IPS DF 19.7 (cell line): Measurements from ENCODE around the gene AK3.

Source experiments
- DNase-seq: peaks from one replicate; pipeline ENCODE4 v3.0.0-alpha.2; 2013; ENCODE audit warnings: low read depth, low spot score

The AK3 gene

DNA sequence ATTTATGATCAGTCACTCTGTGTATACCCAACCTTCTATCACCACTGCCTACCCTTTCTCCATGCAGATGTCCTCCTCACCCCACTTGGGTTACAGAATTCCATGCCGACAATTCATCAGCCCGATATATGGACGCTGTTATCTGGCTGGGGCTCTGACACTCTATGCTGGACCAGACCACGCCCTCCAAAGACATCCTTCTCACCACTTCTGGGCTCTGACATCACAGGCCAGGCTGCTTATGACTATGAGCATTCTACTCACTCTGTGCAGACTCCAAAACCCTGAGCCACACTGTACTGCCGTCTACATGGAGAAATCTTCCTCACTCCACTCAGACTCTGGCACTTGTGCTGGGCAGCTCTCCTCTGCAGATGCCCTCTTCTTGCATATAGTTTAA lies 7.6 kb upstream of the AK3 start:
- DNase-seq: no peak

DNA sequence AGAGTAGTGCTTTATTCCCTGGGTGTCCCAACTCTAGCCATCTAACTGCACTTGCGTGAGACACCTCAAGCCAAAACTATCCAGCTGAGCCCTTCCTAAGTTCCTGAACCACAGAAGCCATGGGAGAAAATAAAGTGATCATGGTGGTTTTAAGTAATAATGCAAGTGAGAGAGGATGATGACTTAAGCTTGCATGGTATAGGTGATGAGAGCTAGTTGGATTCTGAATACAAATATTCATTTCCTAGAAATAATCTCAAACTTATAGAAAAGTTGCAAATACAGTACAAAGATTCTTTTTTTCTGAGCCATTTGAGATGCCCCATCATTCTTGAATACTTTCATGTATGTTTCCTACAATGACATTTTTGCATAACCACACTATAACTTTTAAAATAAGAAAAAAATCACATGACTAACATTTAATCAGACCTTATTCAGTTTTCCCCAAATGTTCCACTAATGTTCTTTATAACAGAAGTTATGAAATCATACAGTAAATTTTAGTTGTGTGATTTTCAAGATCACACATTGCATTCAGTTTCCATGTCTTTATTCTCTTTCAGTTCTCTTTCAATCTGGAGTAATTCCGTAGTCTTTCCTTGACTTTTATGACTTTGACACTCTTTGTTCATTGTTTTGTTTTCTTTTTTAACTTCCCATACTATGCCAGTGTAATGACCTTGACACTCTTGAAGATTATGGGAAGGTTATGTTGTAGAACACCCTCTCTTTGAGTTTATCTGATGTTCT lies 5.5 kb upstream of the AK3 start:
- DNase-seq: no peak

DNA sequence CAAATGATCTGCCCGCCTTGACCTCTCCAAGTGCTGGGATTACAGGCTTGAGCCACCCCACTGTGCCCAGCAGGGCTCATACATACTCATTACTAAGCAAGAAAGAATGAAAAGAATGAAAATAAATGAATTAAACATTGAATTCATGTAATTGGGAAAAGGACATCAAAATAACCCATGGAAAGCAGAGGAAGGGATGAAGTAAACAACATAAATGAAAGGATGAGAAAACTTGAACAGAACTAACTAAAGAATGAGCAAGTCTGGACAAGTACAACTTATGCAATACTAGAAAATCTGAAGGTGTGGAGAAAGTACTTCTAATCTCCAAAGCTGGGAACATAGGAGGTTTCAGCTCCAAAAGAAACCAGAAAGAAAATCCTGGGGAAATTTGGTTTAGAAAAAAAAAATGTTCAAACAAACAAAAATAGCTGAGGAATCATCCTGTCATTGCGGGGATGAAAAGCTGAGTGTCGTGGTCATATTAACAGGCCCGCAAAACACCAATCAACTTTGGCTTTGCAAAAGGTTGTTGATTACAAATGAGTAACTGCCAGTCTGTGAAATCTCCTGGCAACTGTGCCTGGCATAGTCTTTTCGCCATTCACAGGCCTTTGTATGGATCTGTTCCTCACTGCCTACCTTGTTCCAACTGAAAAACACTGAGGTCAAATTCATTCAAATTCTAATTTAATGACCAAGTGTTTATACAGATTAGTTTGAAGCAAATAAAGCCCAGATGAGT lies 2.3 kb upstream of the AK3 start:
- DNase-seq: no peak

DNA sequence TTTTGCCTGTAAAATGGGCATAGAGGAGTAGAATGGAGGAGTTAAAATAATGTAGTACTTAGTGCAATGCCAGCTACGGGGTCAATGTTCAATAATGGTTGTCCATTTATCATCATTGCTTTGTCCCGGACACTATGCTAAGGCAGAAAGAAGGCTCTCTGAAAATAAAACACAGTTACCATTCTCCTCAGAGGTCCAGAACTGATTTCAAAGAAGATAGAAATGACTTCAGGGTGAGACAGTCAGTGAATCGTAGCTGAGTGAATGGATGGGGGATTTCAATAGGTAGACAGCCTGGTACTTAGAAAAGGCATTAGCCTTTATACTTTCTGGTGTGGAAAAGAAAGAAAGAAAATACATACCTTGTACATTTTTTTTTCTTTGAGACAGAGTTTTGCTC lies 1.2 kb upstream of the AK3 start:
- no peak for DNase-seq

DNA sequence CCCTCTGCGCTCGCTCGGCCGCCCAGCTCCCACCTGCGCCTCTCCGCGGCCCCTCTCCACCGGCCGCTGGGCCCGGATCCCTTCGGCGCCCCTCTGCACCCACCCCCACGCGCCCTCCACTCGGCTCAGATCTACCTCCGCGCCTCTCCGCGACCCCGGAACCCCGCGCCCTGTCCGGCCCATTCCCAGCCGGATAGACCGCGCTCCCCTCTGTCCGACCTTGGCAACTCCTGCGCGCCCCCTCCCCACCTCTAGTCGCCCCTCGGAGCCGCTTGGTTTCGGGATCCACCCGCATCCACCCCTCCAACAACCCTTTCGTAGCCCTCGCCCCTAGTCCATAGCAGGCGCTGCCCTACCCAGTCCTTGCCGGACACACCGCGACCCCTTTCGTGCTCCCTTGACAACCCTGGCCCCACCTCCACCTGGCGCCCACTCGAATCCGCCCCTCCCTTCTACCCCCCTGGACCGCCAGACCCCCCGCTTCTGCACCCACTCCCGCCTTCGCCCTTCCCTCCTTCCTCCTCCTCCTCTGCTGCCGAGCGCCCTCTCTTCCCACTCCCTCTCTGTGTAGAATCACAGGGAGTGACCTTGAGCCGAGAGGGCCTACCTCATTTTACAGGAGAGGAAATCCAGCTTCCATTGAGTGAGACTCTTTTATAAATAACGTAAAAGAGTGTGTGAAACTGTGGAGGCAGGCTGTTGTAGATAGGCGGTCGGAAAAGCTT lies 525 bp upstream of the AK3 start:
- DNase-seq: no peak

DNA sequence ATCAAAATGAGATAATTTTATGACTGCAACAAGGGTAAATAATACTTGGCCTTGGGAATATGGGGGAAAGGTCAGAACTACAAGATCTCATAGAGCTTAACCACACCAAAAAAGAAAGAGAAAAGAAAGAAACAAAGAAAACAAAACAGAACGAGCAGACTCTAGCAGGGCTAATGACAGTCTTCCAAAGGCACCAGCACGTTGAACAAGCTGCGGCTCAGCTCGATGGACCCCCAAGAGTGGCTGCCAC lies 689 bp downstream of the AK3 start:
- DNase-seq: no peak

DNA sequence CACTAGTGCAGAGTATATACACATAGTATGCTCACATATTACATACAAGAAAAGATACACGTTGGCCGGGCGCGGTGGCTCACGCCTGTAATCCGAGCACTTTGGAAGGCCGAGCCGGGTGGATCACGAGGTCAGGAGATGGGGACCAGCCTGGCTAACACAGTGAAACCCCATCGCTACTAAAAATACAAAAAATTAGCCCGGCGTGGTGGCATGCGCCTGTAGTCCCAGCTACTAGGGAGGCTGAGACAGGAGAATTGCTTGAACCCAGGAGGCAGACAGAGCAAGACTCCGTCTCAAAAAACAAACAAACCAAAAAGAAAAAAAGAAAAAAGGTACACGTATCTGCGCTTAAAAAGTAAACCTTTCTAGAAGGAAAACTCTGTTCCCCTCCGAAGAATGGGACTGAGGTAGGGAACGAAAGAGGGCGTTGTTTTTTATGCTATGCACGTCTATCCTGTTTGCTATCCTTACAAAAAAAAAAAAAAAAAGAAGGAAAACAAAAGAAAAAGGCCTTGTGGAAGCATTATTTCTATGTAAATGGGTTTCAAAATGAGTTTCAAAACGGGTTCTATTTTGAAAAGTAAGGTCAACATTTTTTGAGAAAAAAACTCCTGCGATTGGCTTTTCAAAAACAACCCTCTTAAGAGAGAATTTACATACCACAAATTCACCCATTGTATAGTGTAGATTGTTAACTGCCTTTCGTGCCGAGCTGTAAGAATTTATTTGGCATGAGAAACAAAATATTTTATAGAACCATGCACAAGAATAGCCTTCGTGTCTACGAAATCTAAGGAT lies 1.2 kb downstream of the AK3 start:
- DNase-seq: no peak

DNA sequence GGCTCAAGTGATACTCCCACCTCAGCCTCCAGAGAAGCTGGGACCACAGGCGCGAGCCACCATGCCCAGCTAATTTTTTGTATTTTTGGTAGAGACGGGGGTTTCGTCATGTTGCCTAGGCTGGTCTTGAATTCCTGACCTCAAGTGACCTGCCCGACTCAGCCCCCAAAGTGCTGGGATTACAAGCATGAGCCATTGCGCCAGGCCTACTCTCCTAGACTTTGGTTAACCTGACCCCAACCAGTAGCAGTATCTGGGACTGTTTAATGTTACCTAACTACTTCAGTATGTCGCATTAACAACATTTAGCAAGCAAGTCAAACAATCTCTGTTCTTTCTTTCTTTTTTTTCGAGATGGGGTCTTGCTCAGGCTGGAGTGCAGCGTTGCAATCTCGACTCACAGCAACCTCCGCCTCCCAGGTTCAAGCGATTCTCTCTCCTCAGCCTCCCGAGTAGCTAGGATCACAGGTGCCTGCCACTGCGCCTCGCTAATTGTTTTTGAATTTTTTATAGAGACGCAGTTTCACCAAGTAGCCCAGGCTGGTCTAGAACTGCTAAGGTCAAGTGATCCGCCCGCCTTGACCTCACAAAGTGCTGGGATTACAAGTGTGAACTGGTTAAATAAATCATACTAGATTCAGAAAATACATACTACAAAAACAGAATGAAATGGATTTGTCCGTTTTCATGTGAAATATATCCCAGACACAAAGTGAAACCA lies 2.0 kb downstream of the AK3 start:
- DNase-seq: no peak

DNA sequence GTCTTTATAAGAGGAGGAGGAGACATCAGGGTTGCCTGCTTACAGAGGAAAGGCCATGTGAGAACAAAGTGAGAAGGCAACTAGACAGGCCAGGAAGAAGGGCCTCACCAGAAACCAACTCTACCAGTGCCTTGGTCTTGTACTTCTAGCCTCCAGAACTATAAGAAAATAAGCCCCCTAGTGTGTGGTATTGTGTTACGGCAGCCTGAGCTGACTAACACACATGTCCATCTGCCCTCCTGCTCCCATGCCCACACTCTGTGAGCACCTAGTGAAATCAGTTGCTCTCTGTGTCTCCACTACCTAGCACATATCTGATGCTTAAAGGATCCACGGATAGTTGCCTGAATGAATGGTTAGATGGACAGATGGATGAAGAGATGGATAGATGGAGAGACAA lies 6.9 kb downstream of the AK3 start:
- no peak for DNase-seq

DNA sequence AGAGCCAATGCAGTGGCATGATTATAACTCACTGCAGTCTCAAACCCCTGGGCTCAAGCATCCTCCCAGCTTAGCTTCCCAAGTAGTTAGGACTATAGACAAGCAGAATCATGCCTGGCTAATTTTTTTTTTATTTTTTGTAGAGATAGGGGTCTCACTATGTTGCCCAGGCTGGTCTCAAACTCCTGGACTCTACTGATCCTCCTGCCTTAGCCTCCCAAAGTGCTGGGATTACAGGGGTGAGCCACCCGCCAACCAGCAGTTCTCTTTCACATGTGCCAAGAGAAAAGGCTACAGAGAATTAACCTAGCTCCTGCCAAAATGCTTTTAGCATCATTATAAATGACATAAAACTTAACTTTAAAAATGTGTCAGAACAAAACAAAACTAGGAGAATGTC lies 8.1 kb downstream of the AK3 start:
- no peak for DNase-seq

DNA sequence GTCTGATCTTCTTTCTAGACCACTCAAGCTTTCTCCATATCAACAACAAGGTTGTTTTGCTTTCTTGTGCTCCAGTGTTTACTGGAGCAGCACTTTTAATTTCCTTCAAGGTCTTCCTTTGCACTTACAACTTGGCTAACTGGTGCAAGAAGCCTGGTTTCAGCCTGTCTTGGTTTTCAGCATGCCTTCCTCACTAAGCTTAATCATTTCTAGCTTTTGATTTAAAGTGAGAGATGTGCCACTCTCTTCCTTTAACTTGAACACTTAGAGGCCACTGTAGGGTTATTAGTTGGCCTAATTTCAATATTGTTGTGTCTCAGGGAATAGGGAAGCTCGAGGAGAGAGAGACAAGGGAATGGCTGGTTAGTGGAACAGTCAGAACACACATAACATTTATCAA lies 13.4 kb downstream of the AK3 start:
- DNase-seq: no peak

DNA sequence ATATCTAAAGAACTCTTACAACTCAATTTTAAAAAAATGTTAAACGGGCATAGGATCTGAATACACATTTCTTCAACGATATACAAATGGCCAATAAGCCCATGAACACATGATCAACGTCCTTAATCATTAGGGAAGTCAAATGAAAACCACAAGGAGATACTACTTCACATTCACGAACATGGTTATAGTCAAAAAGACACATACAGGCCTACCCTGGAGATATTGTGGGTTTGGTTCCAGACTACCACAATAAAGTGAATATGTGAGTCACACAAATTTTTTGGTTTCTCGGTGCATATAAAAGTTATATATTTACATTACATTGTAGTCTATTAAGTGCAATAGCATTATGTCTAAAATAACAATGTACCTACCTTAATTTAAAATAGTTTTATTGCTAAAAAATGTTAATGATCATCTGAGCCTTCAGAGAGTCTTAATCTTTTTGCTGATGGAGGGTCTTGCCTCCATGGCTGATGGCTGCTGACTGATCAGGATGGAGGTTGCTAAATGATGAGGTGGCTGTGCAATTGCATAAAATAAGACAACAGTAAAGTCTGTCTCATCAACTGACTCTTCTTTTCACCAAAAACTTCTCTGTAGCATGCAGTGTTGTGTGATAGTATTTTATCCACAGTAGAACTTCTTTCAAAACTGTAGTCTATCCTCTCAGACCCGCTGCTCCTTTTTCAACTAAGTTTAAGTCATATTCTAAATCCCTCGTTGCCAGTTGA lies 15.1 kb downstream of the AK3 start:
- no peak for DNase-seq

DNA sequence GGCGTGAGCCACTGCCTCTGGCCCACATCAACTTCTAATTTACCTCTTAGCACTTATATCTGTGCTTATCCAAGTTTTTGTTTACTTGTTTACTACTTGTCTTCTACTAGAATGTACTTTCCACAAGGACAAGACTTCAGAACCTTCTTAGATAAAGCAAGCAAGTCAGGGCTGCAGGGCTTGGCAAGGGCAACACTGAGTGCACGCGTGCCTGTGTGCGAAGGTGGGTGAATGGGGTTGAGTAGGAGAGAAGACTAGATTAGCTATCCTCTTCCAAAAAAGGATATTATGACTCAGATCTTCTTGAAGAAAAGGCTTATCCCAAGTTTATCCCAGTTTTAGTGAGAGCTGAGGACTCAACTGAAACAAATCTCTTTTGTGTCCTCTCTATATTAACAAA lies 19.3 kb downstream of the AK3 start:
- DNase-seq: no peak

DNA sequence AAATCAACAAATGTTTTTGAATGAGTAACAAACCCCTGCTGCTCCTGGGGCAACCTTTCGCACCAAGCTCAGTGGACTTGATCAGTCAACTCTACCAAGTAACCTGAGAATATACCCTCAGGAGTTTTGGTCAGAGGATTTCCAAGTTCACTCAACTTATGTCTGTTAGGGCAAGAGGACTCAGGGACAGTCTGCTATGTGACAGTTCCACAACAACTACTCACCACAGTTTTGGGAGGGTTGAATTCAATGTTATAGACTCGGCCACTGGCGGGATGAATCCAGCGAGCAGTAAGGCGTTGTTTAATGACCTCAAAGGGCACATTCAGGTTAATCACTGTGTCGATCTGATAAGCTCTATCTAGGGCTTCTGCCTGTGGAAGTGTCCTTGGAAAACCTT lies 22.1 kb downstream of the AK3 start:
- no peak for DNase-seq

DNA sequence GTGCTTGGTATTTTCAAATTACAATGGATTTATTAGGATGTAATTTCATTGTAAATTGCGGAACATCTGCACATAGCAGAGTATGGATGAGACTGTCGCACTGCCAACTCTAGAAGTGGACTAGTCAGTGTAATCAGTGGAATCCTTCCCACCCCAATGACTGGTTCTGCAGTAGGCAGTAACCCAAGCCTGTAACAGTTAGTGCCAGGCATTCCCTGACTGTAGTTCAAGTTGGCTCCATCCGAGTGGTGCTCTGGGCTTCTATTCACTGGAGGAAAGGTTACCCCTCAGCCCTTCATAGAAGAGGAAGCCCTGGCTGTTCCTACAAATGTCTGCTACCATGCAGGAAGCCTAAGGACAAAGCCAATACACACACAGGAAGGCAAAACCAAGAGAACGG lies 23.2 kb downstream of the AK3 start:
- DNase-seq: no peak

DNA sequence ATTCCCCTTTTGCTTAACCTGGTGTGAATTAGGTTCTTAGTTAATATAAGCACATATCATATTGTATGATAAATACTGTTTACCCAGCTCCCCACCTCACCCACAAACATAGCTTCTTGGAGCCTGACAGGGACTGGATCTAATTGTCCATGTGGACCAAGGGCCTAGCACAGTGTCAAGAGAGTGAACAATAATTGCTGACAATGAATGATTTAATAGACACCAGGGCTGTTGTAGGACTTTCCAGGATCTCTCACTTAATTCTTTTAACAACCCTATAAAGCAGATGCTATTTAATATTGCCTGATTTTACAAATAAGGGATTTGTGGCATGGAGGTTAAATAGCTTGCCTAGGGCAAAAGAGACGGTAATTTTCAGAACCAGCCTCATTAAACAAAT lies 24.8 kb downstream of the AK3 start:
- DNase-seq: no peak

DNA sequence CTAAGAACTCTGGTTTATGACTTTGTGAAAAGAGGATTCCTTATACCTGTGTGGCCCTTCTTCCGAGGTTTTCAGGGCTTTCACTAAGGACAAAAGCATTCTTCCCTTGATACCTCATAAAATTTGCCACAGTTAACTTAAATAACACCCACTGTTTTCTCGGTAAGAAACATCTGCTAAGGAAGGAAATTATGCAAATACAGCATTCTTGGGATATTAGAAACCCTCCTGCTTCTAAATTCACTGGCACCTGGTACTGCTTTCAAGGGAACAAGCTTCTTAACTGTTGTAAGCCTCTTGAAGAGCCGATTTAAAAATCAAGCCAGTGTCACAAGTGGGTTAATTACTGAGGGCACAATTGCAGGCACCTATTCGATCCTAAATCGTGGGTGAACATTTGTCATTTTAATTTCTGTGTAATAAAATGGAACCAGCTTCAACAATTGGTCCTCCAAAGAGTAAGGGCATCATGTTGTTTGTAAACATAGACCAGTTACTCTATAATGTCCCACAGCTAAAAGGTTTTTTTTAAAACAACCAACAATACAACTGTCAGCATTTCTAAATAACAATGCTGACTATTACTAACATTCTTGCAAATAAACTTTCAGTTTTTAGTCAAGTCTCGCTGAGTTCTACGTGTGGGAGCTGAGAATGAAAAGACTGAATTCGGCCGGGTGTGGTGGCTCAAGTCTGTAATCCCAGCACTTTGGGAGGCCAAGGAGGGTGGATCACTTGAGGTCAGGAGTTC lies 26.6 kb downstream of the AK3 start:
- no peak for DNase-seq

DNA sequence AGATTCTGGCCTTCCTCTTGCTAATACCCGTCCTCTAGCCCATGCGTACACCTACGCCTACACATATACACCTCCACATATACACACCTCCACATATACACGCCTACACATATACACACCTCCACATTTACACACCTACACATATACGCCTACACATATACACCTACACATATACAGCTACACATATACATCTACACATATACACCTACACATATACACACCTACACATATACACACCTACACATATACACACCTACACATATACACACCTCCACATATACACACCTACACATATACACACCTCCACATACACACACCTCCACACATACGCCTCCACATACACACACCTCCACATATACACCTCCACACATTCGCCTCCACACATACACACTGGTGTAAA lies 27.2 kb downstream of the AK3 start:
- DNase-seq: no peak

DNA sequence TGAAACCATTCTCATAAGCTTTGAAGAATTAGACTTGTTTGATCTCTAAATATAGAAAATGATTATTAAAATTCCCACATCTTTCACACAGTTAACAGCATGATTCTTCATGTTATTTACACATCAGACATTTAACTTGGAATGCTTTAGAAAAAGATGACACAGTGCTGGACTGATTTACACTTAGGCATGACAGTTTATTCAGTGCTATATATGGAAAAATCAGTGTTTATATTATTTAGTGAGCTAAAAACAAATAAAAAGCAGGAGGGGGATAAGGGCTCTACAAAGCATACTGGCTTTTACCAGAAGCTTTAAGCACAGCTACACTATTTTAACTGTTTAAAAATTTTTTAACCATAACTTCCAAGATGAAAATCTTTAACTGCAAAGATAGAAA lies 31.6 kb downstream of the AK3 start:
- DNase-seq: no peak

DNA sequence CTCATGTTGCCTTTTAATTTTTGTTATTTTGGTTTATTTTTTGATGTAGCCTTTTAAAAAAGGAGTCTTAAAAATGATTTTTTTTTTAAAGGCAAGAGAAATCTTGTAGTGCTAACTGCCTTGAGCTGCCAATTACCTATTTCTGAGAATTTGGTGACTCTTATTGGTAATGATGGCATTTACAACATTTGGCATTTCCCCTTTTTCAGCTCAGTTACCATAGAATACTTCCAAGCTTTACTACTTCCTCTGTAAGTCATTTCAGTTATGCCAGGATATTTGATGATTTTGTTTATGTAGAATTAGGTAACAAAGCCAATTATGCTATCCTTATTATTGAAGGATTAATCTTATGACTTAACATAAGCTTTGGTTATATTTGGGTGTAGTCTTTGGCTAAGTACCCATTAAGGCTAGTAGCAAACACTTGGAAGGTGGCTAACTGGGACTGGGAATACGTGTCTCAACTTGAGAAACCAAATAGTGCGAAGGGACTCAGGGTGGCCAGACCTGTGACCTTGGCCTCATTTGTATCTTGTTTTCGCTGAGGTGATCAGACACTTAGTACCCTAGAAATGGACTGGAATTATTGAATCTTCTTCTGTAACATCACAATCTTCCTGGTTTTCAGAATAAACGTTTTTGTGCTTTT lies 33.9 kb downstream of the AK3 start:
- no peak for DNase-seq
